ENCODE results near the gene MRPL21.

The MRPL21 gene

GRCh38 chr11:68934666-68935065, 31.0 kb upstream of the MRPL21 start:
- no peak for DNase-seq

GRCh38 chr11:68934321-68934645, 30.7 kb upstream of the MRPL21 start:
- DNase-seq, result no peak

- no peak for DNase-seq
These were observed 30.1 kb upstream of the MRPL21 start for GRCh38 chr11:68933605-68934320.

GRCh38 chr11:68932933-68933577, 29.4 kb upstream of the MRPL21 start:
- DNase-seq, result no peak

- no peak for DNase-seq
These were observed 28.7 kb upstream of the MRPL21 start for GRCh38 chr11:68932358-68932757.

- DNase-seq, result no peak
These were observed 28.3 kb upstream of the MRPL21 start for GRCh38 chr11:68931911-68932310.

GRCh38 chr11:68930991-68931855, 27.6 kb upstream of the MRPL21 start:
- DNase-seq, result no peak

GRCh38 chr11:68929706-68930570, 26.3 kb upstream of the MRPL21 start:
- DNase-seq, result no peak

- DNase-seq, result no peak
These were observed 25.5 kb upstream of the MRPL21 start for GRCh38 chr11:68929135-68929534.

- DNase-seq, result no peak
These were observed 24.7 kb upstream of the MRPL21 start for GRCh38 chr11:68928136-68928880.

- no peak for DNase-seq
These were observed 23.9 kb upstream of the MRPL21 start for GRCh38 chr11:68927280-68928135.

- DNase-seq, result no peak
These were observed 22.0 kb upstream of the MRPL21 start for GRCh38 chr11:68925611-68926010.

GRCh38 chr11:68924073-68924925, 20.7 kb upstream of the MRPL21 start:
- DNase-seq, result no peak

GRCh38 chr11:68923614-68924013, 20.0 kb upstream of the MRPL21 start:
- no peak for DNase-seq

- no peak for DNase-seq
These were observed 12.8 kb upstream of the MRPL21 start for GRCh38 chr11:68916439-68916838.

- no peak for DNase-seq
These were observed 11.1 kb upstream of the MRPL21 start for GRCh38 chr11:68914761-68915160.

- DNase-seq, result no peak
These were observed 9.6 kb upstream of the MRPL21 start for GRCh38 chr11:68913188-68913587.

GRCh38 chr11:68912254-68912653, 8.6 kb upstream of the MRPL21 start:
- DNase-seq, result no peak

- no peak for DNase-seq
These were observed 8.1 kb upstream of the MRPL21 start for GRCh38 chr11:68911731-68912130.

GRCh38 chr11:68910965-68911364, 7.3 kb upstream of the MRPL21 start:
- no peak for DNase-seq

Data from NCI-H1105 treated with DMSO at 0.1 percent for 48 hours (cell line).